HG03097 (cell line): ENCODE data around the gene TSPAN16.

Experiments
- ATAC-seq: cut with Tn5 transposase; IDR thresholded peaks from one replicate; pipeline ENCODE4 v1.9.1; 2021; ENCODE audit not compliant: unreplicated experiment, low FRiP score

Gene TSPAN16

GRCh38 chr19:11267316-11268085 is 28.5 kb upstream of the TSPAN16 start:
- ATAC-seq, result no peak

- no peak for ATAC-seq
Observed at GRCh38 chr19:11268783-11269267, 27.1 kb upstream of the TSPAN16 start.

DNA sequence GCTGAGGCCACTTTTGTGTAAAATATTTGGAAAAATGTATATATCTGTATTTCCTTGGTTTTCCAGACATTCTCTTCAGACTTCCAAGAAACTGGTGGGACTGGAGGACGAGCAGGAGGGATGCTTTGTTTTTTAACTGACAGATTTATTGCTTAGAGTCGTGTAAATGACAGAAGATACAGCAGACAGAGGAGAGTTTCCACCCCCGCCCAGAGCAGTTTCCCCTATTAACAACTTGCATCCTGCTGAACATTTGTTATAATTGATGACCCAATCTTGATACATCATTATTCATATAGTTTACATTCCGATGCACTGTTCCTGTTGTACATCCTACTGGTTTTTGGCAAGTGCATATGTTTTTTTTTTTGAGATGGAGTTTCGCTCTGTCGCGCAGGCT is 26.6 kb upstream of the TSPAN16 start:
- ATAC-seq, result no peak

DNA sequence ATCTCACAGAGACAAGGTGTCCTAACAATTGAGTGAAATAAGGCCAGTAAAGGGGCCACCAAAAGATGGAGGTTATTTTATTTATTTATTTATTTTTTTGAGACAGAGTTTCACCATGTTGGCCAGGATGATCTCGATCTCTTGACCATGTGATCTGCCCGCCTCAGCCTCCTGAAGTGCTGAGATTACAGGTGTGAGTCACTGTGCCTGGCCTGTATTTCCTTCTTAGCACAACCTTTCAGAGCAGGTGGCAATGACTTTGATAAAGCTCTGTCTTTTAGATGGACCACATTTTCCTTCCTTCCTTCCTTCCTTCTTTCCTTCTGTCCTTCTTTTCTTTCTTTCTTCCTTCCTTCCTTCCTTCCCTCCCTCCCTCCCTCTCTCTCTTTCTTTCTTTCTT is 22.7 kb upstream of the TSPAN16 start:
- no peak for ATAC-seq

- no peak for ATAC-seq
Observed at GRCh38 chr19:11273989-11274388, 22.0 kb upstream of the TSPAN16 start.

- no peak for ATAC-seq
Observed at GRCh38 chr19:11274533-11275086, 21.4 kb upstream of the TSPAN16 start.

GRCh38 chr19:11278670-11279069 is 17.3 kb upstream of the TSPAN16 start:
- no peak for ATAC-seq

- ATAC-seq, result peak; percentile 43
Observed at GRCh38 chr19:11279505-11280236, 16.3 kb upstream of the TSPAN16 start.

DNA sequence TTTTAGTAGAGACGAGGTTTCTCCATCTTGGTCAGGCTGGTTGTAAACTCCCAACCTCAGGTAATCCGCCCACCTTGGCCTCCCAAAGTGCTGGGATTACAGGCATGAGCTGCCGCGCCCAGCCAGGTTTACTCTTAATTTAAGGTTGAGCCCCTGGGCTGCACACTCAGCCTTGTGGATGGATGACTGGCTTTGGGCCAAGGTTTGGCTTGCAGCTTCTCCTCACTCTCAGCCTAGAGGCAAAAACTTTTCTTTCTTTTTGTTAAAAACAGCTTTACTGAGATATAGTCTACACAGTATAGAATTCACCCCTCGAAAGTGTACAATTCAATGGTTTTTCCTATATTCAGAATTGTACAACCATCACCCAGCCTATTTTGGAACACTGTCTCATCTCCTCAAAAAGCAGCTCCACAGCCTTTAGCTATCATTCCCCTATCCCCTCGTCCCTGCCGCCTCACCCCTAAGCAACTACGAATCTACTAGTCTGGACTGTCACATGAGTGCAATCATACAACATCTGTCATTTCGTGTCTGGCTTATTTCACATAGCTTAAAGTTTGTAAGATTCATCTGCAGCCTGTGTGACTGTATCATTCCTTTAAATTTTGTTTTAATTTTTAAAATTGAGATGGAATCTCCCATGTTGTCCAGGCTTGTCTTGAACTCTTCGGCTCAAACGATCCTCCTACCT is 14.5 kb upstream of the TSPAN16 start:
- no peak for ATAC-seq

- ATAC-seq, result no peak
Observed at GRCh38 chr19:11284515-11284914, 11.4 kb upstream of the TSPAN16 start.

DNA sequence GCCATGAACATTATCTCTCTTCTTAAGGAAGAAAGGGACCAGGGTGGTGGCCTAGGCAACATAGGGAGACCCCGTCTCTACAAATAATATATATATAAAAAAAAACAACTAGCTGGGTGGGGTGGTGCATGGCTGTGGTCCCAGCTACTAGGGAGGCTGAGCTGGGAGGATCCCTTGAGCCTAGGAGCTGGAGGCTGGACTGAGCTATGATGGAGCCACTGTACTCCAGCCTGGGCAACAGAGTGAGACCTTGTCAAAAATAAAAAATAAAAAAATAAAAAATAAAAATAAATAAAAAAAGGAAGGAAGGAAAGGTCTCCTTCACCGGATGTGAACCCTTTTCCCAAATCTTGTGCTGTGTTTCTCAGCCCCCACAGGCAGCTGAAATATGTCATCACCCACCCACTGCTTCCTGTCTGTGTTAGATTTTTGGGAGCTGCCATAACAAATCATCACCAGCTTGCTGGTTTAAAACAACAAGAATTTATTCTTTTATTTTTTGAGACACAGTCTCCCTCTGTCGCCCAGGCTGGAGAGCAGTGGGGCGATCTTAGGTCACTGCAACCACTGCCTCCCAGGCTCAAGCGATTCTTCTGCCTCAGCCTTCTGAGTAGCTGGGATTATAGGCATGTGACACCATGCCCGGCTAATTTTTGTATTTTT is 9.5 kb upstream of the TSPAN16 start:
- ATAC-seq, result no peak

- ATAC-seq, result no peak
Observed at GRCh38 chr19:11288349-11288748, 7.6 kb upstream of the TSPAN16 start.

- no peak for ATAC-seq
Observed at GRCh38 chr19:11290256-11290655, 5.7 kb upstream of the TSPAN16 start.

DNA sequence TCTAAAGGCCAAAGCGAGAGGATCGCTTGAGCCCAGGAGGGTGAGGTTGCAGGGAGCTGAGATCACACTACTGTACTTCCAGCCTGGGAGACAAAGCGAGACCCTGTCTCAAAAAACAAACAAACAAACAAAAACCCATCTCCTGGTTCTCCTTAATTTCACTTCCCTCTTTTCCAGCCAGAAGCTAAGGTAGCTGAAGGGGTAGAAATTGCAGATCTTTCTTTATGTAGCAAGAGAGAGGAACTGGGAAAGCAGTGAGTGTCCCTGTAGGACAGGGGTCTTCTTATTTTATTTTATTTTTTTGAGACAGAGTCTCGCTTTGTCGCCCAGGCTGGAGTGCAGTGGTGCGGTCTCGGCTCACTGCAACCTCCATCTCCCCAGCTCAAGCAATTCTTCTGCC is 4.5 kb upstream of the TSPAN16 start:
- no peak for ATAC-seq

- no peak for ATAC-seq
Observed at GRCh38 chr19:11291991-11292390, 4.0 kb upstream of the TSPAN16 start.

GRCh38 chr19:11293433-11294389 is 2.2 kb upstream of the TSPAN16 start:
- ATAC-seq, result no peak

DNA sequence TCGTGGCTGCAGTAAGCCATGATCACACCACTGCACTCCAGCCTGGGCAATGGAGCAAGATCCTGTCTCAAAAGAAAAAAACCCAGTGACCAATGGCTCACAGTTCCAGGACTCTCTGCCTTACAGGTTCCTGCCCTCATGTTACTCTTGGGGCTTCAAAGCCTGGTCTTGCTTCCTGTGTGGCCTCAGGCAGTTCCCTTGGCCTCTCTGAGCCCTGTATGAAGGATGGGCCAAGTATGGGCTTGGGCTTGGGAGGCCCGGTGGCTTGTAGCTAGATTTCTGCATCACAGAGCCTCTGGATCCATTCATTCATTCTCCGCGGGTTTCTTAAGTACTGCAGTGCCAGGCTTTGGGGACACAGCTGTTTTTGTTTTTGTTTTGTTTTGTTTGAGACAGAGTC is 780 bp upstream of the TSPAN16 start:
- ATAC-seq, result no peak

DNA sequence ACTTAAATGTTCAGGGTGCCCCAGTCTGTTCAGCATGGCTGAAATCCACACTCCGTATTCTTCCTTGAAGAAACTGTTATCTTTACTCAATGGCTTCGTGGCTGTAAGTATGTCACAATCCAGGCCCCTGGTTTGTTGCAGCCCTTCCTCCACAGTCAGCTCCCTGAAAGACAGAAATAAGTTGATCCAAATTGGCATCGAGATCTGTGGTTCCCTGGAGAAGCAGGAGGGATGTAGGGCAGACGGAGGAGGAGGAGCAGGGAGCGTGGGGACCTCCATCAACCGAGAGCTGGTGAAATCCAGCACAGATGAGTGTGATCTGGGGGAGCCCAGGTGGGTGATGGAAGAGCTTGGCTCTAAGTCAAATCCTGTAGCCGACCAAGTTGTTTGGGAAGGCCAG is 304 bp downstream of the TSPAN16 start:
- ATAC-seq, result no peak
